Fibroblast of skin of left quadriceps (primary cell): Measurements from ENCODE around the gene PROCR.
"Not testable (repeated sequence)": the region's sequence is repeated elsewhere in the genome, so short reads cannot be mapped to it uniquely, and the experiment has no call there.

Experiments
- DNase-seq, 2 experiments: peaks; one replicate each; pipeline ENCODE4 v3.0.0-alpha.2; 2013; ENCODE audit warnings: low read depth in 2 of 2

Gene PROCR

DNA sequence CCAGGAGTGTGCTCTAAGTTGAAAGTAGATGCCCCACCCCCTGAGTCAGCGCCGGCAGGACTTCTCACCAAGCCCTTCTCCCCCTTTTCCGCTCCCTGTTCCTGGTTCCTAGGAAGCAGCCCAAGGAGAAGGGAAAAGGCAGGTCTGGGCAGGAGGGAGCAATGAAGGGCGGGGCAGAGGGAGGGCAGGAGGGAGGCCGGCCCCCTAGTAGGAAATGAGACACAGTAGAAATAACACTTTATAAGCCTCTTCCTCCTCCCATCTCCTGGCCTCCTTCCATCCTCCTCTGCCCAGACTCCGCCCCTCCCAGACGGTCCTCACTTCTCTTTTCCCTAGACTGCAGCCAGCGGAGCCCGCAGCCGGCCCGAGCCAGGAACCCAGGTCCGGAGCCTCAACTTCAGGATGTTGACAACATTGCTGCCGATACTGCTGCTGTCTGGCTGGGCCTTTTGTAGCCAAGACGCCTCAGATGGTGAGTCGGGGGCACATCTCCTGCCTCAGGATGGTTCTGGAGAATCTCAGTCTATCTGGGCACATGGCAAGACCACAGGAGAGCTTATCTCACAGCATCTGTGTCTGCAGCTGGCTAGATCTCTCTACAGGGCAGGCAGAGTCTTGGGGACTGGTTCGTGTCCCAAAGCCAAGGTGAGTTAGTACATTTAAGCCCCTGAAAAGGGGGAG is at the start of gene PROCR:
PROCR (plus strand) TSS at position 320 of the 681 bp plus-strand sequence; CDS start at position 403, 83 bp downstream.
- DNase-seq = peak; percentile 68 to 77

DNA sequence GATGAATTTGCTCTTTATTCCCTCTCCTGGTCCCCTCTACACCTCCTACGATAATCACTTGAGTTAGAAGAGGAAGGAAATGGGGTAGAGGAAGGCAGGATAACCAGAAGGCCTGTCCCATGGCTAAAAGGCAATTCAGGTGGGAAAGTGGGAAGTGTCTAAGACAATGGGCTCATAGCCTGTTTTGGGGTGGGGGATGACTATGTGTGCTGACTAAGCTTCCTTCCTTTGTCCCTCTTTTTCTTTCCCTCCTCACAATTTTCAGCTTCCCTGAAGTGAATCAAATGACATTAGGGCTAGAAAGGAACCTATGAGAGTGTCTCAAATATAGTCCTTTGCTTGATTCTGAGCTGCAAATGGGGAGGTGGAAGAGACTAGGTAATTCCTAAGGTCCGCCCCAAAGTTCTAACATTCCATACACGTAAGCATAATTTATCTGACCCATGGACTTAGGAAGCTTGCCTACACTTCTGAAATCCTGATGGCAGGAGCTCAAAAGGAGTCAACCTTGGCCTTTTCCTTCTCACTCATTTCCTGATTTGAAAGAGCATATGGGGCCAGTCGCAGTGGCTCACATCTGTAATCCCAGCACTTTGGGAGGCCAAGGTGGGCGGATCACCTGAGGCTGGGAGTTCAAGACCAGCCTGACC is 49.0 kb upstream of the PROCR start:
- no peak for DNase-seq

DNA sequence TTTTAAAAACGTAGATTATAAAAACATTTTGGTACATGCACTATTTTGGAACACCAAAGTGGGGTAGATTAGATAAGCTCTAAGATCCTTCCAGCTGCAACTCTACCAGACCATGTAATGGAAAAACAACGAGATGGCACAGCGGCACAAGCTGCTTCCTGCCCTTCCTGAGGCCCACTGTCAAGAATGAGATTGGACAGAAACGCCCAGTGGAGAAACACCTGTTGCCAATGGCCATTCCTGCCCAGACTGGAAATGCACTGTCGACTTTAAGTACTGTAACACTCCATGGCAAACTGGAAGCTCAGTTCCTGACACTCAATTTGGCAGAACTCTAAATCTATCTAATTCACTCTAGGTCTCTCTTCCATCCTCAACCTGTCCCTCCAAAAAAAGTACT is 46.1 kb upstream of the PROCR start:
- no peak for DNase-seq

DNA sequence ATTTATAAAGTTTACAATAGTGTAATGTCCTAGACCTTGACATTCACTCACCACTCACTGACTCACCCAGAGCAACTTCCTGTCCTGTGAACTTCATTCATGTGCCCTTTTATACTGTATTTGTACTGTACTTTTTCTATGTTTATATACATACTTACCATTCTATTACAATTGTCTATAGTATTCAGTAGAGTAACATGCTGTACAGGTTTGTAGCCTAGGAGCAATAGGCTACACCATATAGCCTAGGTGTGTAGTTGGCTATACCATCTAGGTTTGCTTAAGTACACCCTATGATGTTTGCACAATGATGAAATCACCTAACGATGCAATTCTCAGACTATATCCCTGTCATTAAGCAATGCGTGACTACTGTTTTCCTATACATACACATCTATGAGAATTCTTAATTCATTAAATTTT is 42.2 kb upstream of the PROCR start:
- DNase-seq = no peak

DNA sequence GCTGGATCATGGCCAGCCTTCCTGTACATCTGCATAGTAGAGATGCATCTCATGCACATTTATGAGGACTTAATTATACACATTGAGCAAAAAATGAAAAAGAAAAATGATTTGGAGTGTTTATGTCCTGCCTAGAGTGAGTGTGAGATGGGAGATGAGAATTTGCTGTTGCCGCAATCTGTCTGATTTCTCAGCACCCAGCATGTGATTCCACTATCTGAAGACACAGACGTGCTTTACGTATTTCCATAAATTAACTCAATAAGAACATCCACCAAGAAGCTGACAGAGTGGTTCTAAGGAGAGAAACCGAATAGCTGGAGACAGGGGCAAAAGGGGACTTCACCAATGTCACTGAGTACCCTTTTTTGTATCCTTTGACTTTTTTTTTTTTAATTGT is 39.9 kb upstream of the PROCR start:
- DNase-seq = no peak

DNA sequence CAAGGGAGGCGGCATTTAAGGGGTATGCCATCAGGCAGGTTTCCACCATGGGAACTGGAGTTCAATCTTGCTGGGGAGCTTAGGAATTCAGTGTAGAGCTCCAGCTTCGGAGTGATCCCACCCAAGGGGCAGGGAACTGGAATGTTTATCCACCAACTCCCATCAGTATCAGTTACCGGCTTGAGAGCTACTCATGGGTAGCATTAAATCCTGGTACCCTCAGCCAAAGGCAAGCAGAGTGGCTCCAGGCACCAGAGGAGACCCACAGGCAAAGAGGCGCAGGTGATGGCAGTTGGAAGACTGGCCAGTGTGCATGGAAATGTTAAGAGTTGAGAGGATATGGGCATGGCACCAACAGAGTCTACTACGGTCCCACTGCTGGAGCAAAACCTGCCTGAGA is 38.8 kb upstream of the PROCR start:
- no peak for DNase-seq

DNA sequence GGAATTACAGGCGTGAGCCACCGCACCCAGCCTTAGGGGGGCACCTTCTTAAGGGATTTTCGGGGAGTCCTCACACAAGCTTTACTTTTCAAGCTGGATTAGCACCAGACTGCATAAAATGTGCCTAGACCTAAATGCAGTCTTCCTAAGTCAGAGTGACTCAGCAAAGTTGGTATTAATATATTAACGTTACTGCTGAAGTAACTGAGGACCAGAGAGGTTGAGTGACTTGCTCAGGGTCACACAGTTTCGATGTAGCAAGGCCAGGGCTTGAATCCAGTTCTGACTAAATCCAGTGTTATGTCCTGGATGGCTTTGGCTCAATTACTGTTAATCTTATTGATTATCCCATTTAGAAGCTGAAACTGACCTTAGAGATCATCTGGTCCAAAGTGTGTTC is 38.1 kb upstream of the PROCR start:
- no peak for DNase-seq

DNA sequence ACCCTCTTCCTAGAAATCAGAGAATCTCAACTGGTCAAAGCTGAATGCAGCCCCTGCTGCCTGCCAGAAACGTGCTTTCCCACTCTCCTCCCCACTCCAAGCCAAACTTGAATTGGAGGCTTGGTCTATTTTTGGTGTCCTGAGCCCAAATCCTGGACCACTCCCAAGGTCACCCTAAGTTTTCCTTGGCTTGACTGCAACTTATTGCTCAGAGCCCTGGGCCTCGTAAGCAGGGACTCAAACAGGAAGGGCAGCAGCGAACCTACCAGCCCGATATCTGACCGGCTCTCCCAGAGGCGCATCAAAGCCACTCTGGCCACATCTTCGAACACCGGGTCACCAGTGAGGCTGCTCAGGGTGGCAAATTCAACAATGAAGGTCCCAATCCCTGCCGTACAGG is 37.4 kb upstream of the PROCR start:
- no peak for DNase-seq

DNA sequence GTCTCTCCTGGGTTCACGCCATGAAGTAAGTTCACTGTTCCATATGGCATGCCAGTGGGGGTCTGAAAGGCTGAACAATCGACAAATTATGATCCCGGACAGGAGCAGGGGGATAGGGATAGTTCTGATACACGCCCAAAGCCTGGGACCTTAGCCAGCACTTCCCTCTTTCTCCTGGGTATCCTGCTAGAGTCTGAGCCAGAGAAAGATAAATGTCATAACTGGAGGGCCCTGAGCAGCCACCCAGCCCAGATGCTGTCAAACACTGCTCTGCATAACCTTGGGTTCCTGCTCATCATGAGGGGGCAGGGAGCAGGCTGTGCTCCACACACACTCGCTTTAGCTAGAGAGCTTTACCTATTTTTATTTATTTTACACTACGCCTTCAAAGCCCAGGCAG is 37.0 kb upstream of the PROCR start:
- DNase-seq = no peak

DNA sequence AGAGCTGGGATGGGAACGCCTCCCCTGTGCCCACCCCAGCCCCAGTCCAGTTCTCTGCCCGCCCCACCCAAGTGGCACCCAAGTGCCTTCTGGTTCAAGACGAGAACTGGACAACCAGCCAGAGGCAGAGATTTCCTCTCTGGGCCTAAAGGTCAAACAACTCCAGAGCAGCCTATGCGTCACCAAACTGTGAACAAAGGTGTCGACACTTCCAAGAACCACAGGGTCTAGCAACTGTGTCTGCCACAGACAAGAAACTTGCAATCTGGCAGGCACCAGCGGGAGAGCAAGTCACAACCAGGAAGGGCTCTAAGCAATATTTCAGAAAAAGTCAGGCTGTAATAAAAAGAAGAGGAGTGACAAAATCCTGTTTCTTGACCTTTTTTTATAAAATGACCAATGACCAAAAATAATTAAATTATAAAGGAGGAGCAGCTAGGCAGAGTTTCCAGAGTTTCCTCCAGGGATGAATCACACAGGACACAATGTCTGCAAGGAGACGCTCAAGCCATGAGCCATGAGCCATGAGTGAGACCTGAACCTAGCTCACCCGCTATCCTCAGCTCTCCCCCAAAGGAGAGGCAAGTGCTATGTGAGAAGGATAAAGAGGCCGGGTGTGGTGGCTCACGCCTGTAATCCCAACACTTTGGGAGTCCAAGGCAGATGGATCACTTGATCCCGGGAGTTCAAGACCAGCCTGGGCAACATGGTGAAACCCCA is 35.8 kb upstream of the PROCR start:
- DNase-seq = no peak

DNA sequence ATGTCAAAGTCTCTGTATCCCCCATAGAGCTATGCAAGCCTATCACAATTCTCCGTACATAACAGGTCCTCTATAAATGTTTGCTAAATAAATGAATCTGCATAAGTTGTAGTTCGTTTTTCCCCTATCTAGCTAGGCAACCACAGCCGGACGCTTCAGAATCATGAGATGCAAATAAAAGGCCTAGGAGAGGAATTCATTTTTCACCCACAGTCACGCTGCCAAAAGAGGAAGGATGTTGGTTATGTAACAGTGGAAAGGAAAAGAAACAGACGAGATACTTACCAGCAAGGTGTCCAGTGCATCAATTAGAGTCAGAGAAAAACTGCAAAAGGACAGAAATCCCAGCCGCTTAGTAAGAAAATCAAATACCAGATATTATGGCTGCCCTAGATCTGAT is 27.2 kb upstream of the PROCR start:
- DNase-seq = no peak

DNA sequence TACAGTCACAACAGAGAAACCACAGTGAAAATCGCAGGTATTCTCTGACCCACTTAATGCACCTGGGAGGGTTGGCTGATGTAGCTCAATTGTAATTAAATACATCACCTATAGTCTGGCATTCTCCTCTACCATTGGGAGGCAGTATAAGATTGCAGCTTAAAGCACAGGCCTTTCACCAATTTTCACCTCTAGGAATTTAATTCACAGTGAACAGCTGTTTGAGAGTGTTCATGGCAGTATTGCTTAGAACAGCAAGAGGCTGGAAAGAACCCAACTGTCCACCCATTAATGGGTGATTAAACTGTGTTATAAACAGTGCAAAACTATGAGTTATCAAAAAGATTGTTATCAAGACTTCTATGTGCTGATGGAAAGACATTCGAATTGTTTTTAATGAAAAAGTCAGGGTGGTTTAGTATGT is 26.7 kb upstream of the PROCR start:
- peak; percentile 26 to 32 for DNase-seq

DNA sequence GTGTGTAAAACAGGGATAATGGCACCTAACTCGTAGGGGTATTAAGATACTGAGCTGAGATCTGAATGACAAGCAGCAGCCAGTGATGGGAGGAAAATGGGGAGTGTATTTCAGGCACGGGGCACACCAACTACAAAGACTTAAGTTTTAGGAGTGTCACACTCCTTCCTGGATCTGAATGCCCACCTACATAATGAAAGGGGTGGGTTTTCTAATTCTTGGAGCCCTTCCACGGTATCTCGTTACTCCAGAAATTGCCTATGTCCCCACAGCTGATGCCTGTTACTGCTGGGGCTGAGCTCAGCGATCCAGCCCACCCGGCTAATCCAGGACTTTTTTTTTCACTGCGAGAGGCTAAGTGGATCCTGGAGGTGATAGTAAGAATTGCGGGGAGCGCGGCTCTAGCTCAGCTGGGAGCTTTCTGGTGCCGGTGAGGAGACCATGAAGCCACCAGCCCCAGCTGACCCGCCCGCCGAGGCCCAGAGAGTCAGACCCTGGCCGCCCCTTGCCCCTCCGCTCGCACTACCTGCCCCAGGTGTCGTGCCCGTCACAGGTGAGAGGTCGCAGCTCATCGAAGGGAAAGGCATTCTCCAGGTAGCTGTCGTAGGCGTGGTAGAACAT is 25.5 kb upstream of the PROCR start:
- DNase-seq = no peak

DNA sequence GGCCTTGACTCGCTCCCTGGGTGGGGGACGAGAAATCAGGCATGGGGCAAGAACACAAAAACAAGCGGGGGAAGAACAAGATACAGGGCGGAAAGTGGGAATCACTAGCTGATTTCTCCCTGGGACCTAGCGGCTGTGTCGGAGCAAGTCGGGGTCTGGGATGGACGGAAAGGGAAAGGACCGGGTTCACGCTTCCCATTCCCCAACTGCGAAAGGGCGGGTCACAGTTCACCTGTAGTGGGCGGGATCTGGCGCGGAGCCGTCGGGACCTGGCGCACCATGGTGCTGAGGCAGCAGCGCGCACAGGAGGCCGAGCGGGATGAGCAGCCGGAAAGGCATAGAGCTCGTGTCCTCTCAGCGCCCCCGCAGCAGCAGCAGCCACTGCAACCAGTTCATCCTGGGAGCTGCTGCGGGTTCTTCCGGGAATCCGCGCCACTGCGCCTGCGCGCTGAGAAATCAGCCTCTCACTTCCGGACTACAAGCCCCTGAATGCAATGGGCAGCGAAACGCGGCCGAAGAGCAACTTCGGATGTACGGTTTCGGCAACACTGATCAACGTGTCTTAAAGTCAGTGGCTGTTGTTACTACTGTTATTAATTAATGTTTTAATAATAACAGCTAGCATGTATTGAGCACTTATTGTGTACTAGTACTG is 24.8 kb upstream of the PROCR start, which contains the start of gene EDEM2:
EDEM2 (minus strand) TSS at position 417 of the 655 bp plus-strand sequence; CDS start at position 339, 78 bp downstream.
- peak; percentile 87 to 88 for DNase-seq

DNA sequence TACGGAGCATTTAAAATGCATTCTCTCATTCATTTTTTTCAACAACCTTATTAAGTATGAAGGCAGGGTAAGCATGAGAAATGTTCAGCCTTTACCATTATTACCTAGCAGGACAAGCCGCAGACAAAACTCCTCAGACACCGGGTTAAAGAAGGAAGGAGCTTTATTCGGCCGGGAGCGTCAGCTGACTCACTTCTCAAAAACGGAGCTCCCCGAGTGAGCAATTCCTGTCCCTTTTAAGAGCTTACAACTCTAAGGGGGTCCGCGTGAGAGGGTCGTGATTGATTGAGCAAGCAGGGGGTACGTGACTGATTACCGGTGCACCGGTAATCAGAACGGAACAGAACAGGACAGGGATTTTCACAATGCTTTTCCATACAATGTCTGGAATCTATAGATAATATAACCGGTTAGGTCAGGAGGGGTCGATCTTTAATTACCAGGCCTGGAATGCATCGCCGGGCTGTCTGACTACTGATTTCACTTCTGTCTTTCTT is 24.2 kb upstream of the PROCR start:
- not testable (repeated sequence) for DNase-seq

DNA sequence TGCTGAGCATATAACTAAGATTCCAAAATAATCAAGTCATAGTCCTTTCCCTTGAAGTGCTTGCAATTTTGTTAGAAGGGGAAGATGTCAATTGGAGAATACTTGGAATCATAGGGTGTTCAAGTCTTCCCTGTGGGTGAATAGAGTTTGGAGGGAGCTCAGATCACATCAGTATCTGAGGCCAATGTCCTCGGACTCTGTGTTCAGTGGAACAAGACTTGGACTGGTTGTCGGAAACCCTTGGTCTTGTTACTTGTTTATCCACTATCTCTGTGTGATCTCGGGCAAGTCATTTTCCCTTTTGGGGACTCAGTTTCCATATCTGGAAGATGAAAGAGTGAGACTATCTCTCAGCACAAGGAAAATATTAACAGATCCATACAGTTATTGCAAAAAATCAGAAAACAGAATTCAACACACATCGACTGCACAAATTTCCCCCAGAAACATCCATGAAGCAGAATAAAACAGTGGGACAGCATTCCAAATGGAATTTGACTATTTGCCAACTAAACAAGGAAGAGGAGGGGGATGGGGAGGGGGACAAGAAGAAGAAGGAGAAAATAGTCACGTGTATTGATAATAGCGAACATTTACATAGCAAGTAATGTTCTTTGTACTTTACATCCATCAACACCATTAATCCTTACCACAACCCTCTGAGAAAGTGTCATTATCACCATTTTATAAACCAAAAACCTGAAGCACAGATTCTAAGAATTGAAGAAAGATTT is 20.9 kb upstream of the PROCR start:
- no peak for DNase-seq

DNA sequence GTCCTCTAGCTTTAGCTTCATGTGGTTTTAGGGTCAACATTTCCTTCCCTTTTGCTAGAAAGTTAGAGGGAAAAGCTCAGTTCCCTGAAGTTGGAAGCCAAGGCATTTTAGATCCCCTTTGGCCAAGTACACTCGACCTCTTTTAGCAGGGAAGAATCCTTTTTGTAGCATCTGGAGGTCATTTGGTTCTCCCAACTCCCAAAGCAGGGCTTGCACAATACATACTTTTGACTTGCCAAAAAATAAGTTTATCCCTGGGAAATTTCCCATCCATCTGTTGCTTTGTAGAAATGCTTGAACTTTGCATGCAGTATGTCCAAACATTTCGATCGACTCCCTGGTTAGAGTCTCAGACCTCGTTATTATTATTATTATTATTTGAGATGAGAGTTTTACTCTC is 20.1 kb upstream of the PROCR start:
- DNase-seq = peak in 1 of 2 experiments; percentile 33

DNA sequence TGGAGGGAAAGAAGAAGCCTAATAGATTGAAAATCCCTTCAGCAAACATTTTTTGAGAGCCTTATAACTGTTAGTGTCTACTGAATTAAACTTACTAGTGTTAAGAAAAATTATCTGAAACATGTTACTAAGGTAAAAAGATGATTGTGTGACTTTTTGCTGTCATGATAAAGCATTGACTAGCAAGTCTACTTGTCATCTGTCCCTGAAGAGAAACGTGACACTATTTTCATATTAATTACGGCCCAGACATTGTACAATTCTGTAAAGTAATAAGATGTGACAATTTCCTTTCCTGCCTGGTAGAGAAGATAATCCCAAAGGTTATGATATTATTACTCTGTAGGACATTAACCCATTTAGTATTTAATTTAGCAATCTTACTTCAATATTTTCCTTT is 15.9 kb upstream of the PROCR start:
- DNase-seq = no peak

DNA sequence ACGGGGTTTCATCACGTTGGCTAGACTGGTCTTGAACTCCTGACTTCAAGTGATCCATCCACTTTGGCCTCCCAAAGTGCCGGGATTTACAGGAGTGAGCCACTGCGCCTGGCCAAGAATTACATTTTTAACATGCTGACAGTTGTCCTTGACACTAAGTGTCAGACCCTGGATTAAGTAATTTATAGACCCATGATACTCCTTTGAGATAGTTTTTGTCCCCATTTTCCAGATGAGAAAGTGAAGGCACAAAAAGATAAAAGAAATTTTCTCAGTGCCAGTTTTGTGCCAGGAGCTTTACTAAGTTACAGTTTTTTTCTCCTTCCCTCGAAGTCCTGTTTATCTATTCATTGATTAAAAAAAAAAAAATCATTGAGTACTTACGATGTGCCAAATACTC is 14.9 kb upstream of the PROCR start:
- no peak for DNase-seq

DNA sequence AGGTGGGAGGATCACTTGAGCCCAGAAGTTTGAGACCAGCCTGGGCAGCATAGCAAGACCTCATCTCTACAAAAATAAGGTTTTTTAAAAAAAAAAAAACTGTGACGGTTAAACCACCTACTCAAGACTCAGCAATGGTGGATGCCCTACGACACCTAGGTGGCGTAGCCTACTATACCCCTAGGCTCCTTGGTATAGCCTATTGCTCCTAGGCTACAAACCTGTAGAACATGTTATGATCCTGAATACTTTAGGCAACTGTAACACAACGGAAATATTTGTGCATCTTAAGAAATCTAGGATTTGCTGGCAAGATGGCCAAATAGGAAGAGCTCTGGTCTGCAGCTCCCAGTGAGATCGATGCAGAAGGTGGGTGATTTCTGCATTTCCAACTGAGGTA is 11.5 kb upstream of the PROCR start:
- DNase-seq = not testable (repeated sequence)

DNA sequence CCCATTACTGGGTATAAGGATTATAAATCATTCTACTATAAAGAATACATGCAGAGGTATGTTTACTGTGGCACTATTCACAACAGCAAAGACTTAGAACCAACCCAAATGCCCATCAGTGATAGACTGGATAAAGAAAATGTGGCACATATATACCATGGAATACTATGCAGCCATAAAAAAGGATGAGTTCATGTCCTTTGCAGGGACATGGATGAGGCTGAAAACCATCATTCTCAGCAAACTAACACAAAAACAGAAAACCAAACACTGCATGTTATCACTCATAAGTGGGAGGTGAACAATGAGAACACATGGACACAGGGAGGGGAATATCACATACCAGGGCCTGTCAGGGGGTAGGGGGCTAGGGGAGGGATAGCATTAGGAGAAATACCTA is 7.3 kb upstream of the PROCR start:
- not testable (repeated sequence) for DNase-seq
